HG03280 (cell line): ENCODE data around the gene GFRA3.
"Not testable (repeated sequence)": the region's sequence is repeated elsewhere in the genome, so short reads cannot be mapped to it uniquely, and the experiment has no call there.

Experiments used
- ATAC-seq: cut with Tn5 transposase; IDR thresholded peaks from one replicate; pipeline ENCODE4 v1.9.1; 2021; ENCODE audit warnings: mild to moderate bottlenecking, moderate library complexity; ENCODE audit not compliant: unreplicated experiment

Gene GFRA3, protein sequence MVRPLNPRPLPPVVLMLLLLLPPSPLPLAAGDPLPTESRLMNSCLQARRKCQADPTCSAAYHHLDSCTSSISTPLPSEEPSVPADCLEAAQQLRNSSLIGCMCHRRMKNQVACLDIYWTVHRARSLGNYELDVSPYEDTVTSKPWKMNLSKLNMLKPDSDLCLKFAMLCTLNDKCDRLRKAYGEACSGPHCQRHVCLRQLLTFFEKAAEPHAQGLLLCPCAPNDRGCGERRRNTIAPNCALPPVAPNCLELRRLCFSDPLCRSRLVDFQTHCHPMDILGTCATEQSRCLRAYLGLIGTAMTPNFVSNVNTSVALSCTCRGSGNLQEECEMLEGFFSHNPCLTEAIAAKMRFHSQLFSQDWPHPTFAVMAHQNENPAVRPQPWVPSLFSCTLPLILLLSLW

DNA sequence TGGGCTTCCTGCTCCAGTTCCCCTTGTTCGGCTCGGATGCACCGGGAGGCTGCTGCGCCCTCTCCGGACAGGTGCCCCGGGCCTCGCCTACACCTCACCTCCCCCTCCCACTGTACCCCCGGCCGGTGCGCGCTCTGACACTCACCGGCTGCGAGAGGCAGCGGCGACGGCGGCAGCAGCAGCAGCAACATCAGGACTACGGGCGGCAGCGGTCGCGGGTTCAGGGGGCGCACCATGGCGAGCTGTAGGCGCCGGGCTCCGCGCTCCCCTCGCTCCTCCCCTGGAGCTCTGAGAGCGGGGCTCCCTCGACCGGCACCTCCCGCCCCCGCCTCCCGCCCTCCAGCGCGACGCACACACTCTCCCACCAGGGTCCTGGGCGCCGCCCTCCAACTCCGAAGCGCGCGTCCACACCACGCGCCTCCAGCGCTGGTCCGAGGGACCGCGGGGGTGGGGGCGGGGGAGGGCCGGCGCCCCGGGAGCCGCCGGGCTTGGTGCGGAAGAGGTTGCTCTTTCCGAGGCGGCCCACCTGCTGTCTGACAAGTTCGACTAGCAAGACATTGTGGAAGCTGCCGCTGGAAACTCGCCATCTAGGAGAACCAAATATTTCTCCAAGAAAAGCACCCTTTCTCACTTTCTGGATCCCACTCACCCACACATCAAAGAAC, at the start of gene GFRA3:
Gene GFRA3 (minus strand): TSS at position 433 of the 665 bp plus-strand sequence. CDS start 197 bp downstream, at position 236.
- ATAC-seq = no peak

DNA sequence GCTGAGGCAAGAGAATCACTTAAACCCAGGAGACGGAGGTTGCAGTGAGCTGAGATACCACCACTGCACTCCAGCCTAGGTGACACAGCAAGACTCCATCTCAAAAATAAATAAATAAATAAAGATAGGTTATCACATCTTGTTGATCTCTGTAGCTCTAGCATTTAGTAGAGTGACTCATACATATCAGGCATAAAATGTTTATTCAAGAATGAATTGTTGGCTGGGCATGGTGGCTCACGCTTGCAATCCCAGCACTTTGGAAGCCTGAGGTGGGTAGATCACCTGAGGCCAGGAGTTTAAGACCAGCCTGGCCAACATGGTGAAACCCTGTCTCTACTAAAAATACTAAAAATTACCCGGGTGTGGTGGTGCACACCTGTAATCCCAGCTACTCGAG, 43.8 kb upstream of the GFRA3 start:
- not testable (repeated sequence) for ATAC-seq

DNA sequence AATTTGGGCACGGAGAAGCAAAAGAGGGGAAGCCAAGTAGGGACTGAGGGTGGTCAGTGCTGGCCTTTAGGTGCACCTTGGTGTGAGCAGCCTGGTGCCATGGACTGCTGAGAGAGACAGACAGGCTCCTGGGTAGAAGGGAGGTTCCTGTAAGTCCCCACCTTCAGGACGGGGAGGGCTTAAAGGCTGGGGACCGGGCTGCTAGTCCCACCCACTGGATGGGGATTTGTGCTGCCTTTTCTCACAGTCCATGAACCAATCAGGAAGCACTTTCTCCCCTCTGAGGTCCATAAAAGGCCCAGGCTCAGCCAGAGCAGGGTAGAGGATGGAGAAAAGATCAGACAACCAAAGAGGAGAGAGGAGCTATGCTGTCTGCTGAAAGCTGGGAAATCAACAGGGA, 41.9 kb upstream of the GFRA3 start:
- ATAC-seq = no peak

DNA sequence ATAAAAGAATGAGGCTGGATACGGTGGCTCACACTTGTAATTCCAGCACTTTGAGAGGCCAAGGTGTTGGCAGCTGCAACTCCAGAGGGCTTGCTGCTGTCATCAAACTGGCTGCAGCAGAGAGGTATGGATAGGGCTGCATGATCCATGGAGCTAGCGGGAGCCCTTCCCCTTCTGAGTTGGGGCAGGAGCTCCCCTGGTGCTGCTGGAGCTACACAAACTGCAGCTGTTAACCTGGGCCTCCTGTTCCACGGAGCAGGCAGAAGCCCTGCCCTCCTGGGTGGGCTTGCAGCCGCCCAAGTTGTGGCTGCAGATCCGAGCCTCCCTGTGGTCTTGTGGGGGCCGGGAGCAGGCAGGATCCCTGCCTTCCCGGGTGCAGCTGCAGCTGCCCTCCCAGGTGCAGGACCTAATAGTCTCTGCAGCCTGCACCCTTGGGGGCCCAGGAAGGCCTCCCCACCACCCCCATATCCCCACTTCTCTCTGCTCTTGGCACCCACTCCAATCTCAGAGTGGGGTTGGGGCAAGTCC, 41.4 kb upstream of the GFRA3 start:
- no peak for ATAC-seq

DNA sequence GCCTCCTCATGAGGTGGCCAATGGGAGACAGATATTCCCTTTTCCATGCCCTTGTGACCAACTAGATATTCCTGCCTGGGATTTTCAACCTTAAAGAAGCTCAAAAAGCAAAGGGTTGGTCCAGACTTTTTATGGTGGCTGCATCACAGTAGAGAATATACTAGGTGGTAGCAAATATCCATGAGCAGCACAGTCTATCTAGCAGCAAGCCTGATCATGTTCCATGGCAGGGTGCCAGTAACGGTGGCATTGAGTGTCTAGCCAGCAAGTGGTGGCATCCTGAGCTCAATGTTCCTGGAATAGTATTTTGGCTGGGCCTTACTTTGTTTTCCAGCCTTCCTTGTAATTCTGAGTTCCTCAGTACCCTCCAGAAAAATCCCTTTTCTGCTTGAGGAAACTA, 31.4 kb upstream of the GFRA3 start:
- no peak for ATAC-seq

DNA sequence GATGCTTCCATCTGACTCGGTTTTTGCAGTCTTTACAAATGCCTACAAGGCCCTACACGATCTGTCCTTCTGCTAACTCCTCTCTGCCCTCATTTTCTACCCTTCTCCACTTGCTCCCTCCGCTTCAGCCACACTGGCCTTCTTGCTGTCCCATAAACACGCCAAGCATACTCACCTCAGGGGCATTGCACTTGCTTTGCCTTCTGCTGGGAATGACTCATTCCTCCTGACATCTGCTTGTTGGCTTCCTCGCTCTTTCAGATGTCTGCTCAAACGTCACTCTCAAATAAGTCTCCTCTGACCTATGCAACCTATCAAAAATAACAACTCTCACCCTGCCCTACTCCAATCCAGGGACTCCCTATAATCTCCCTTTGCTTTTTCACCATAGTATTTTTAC, 29.0 kb upstream of the GFRA3 start:
- no peak for ATAC-seq

DNA sequence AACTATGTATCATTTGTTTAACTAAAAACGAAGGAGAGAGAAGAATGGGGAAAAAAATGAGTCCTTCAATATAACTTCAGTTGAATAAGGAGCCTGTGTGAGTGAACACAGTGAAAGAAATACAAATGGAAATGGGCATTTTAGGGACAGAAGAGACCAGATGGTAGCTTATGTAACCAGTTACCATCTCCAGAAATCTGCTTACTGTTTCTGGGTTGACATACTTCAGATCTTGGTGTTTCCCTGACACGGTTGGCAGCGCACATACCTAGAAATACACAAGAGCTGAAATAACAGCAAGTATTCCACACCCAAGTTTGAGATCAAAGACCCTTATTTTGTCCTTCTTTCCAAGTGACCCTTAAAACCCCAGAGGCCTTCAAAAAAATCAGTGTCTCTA, 14.9 kb upstream of the GFRA3 start:
- no peak for ATAC-seq

DNA sequence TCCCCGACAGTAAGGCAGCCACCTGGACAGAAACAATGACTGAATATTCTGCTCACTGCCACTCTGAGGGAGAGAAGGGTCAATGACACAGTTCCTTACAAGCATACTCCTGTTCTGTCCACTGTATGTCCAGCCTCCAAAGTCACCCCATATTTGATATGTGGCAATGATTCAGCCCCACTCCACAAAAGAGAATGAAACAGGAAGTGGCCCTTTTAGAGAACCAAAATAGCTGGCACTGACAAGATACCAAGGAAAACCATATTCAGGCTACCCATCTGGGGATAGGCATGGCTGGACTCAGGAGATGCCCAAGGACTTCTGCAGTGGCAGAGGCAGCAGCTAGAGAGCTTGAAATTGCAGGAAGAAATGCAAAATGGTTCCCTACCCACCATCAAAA, 12.8 kb upstream of the GFRA3 start:
- ATAC-seq = no peak

DNA sequence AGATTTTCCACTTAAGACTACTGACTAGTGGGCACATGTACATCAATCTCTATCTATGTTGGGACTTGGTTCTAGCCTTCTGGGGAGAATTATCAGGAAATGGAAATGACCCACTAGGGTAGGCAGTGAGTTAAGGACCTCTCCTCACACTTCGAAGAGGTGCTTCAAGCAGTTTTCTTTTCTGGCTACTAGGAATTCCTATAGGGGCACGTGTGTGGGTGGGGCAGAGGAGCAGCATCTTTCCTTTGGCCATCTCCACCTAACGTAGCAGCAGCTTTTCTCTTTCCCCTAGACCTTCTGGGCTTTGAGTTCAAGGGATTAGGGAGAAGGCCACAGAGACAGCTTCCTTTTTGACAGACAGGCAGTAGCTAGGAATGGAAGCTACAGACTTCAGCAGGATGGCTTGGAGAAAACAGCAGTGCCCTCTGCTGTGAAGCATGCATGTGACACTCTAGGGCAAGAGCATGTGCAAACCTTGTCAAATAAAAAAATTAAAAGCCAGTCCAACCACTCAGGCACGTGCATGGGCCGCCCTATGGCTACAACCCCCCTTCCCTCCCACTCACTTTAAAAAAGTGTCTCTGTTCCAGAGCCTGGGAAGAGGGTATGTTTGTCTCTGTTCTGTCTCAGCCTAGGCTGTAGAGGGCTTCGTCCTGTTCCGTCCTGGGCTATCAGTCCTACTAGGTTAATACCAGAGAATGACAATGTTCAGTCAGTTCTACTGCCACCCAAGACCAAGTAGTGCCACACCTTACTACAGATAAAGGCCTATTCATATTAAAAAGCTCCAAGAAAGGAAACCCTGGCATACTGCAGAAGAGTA, 8.7 kb upstream of the GFRA3 start:
- ATAC-seq = no peak

DNA sequence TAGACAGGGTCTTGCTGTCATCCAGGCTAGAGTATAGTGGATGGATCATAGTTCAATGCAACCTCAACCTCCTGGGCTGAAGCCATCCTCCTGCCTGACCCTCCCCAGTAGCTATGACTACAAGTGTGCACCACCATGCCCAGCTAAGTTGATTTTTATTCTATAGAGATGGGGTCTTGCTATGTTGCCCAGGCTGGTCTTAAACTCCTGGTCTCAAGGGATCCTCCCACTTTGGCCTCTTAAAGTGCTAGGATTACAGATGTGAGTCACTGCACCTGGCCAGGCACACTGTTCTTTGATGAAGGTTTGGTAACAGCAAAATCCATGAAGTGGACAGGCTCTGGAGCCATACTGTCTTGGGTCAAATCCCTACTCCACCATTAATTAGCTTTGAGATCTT, 6.5 kb upstream of the GFRA3 start:
- no peak for ATAC-seq

DNA sequence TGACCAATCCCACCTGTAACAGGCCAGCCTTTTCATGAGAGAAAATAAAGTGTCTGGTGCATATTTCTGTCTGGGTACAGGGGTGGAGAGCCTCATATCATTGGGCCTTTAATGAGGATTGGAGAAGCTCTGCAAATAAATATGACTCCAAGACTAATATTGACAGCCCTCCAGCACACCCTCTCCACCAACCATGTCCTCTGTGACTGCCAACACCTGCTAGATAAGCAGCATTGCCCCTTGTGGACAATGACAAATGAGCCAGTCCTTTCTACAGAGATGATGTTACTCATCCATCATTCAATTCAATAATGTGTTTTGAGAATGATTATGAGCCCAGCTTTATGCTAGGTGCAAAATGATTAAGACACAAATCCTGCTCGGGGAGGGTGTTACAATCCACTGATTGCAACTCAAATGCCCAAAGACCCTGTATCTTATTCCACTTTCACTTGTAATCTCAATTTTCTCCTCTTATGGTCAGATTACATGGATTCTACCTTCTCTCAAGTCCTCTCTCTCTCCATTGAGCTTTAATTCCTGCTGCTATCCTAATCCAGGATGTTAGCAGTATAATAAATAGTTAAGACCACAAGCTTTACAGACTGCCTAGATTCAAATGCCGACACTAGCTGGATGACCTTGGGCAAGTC, 2.1 kb upstream of the GFRA3 start:
- no peak for ATAC-seq

DNA sequence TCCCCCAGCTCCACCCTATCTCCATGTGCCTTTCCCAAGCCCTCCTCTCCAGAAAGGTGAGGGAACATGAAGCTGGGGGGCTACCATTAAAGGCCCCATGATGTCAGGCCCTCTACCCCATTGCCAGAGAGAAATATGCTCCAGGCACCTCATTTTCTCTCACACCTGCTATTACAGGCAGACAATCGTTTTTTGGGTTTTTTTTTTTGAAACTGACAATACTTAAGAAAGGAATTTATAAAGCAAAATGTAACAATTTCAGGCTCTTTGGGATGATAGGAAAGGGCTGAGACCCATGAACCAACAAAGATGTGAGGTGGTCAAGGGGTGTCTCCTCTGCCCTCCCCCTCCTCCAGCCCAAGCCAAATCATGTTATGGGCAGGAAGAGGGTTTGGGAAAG, 1.5 kb upstream of the GFRA3 start:
- no peak for ATAC-seq

DNA sequence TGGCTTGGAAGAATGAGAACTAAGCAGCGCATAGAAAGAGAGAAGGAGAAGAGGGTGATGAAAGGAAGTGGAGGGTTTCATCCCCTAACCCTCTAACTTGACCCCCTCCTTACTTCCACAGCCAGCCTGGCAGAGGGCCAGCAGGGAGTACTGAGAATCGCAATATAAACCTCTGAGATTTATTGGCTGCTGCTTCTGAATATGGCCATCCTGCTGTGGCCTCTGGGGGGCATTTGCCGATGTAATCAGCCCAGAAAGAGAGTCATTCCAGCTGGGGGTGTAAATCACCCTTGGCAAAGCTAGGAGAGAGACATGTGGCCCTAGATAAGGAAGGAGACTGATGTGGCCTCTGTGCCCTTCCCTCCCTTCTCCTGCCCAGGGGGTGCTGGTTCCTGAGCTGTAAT, 960 bp upstream of the GFRA3 start:
- no peak for ATAC-seq

DNA sequence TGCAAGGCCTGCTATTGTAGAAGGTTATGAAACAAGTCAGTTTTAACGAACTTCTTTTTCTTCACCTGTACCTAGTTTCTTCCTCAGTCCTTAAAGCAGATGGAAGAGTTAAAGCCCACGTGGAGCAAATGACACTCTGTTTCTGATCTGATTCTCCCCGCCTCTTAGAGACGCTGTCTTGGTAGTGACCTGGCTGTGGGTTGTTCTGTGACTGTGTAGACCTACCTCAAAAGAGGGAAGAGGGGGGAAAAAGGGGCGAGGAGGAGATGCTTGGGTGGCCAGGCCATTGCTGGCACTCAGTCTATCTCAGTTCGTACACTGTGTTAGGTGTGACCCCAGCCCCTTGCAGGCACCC, 610 bp downstream of the GFRA3 start:
- ATAC-seq = no peak

DNA sequence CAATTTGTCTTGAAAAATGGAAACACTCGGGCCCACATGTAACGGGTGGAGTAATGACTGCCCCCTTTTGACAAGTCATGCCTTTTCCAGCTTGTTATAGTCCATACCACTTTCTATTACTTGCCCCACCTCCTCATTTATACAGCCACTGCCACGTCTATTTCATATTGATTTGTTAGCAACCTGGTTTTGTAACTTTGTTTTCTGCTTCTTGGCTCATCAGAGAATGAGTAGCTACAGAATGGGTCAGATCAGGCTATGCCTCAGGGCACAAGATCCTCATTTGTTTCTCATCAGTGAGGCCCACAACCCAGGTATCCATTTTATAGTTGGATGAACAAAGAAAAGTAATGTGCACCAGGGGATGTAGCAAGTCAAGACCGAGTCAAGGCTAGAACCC, 1.7 kb downstream of the GFRA3 start:
- ATAC-seq = no peak

DNA sequence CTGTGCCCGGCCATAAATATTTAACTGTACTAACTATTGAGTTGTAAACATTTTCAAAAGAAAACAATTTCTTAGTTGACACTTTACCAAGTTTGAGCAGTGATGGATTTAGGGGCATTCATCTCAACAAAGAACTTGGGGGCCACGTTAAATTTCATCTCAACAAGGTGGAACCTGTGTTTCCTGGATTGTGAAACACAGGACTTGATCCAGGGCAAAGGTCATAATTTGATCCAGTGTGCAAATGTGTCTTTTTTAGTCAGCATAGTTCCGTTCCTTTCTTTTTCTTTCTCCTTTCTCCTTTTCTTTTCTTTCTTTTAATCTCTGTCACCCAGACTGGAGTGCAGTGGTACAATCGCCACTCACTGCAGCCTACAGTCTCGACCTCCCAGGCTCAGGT, 3.1 kb downstream of the GFRA3 start:
- ATAC-seq = no peak

DNA sequence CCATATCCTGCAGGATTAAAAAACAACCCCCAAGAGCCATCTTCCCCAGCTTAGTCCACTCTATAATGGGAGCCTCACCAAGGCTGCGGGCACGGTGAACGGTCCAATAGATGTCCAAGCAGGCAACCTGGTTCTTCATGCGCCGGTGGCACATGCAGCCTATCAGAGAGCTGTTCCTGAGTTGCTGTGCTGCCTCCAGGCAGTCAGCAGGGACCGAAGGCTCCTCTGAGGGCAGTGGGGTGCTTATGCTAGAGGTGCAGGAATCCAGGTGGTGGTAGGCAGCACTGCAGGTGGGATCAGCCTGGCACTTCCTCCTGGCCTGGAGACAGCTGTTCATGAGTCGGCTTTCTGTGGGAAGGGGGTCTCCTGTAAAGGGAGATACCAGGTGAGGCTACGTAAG, 10.2 kb downstream of the GFRA3 start:
- no peak for ATAC-seq

DNA sequence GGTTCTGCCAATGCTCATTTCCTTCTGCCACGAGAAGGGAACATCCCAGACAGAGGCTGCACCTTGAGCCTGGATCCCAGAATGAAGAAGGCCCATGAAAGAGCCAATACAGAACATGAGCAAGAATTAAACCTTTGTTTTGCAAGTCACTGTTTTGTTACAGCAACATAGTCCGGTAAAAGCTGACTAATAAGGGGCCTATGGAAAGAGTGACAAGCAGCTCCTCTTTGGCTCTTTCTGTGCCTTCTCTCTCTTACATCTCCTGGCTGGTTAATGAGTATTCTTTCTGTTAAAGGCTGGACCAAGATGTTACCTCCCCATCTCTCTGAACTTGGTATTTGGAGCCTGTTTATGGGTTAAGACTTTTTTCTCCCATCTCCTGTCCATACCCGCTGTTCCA, 10.8 kb downstream of the GFRA3 start:
- ATAC-seq = no peak

DNA sequence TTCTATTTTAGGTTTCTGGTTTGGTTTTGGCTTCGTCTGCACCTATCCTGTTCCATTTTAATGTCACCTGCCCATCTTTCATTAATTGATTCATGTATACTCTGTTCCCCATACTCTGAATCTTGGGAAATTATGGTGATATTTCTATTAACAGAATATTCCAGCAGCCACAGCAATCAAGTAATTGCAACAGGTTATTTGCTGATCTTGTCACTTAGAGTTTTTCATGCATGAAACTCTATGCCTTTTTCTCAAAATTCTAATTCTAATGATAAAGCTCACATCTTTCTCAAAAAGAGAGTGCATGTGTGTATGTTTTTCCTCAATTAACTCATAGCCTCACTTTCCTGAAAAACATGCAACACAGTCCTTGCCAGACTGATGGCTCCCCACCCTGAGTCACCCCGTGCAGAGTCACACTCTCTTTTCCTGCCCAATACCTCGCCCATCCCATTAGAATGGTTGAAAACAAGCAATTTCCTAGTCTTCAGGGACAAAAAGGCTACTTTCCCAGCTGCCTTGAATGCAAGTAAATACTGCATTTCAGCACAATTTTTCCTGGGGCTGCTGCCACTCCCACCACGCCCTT, 15.6 kb downstream of the GFRA3 start:
- ATAC-seq = no peak

DNA sequence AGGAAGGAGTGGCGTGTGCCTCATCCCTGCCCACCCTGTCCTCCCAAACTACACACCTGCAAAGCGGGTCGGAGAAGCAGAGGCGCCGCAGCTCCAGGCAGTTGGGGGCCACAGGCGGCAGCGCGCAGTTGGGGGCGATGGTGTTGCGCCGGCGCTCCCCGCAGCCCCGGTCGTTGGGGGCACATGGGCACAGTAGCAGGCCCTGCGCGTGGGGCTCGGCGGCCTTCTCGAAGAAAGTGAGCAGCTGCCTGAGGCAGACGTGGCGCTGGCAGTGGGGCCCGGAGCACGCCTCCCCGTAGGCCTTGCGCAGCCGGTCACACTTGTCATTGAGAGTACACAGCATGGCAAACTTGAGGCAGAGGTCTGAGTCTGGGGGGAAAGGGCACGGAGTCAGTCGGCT, 16.8 kb downstream of the GFRA3 start:
- no peak for ATAC-seq

DNA sequence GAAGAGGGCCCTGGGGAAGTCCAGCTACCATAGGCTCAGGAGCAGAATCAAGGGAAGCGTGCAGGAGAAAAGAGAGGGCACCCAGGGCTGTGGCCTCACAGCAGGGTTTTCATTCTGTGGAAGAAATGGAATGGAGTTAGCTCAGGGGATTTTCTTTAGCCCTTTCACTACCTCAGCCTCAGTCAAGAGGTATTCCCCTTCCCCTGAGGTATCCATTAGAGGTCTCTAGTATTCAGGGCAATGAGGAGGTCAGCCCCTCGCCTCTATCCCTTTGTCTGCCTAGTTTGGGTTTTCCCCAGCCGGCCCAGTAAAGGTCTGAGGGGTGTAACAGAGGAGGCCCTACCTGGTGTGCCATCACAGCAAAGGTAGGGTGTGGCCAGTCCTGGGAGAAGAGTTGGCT, 21.5 kb downstream of the GFRA3 start:
- ATAC-seq = no peak
